Measurements from ENCODE around the gene PCNT.

- TF ChIP-seq CTCF (conservative IDR thresholded peaks at IDR 0.05 in 1 of 2, IDR thresholded peaks at IDR 0.05 in 1 of 2; ENCODE audit: extremely low read depth in 1 of 2, insufficient read depth in 1 of 2, low read depth in 1 of 2, low read length in 2 of 2) (no peak), EZH2 (IDR thresholded peaks at IDR 0.05; ENCODE audit: borderline replicate concordance, low read length) (no peak)
Measured at GRCh38 chr21:46347203-46347550, 23.2 kb downstream of the PCNT start.

Measured in mammary epithelial cell (primary cell).